PFSK-1 (cell line): Measurements from ENCODE around the gene PHYHD1.
A peak's percentile ranks its signal among the peaks of the same experiment; 100 is the strongest.

Source experiments
- FOXP2 ChIP-seq: optimal IDR thresholded peaks from 2 replicates; pipeline ENCODE3; 2011; ENCODE audit warnings: borderline replicate concordance, control low read depth, inconsistent platforms; ENCODE audit not compliant: insufficient read depth; ENCODE audit errors: extremely low read length, extremely low read depth
- POLR2AphosphoS5 ChIP-seq: IDR thresholded peaks from 2 replicates; pipeline ENCODE4 v1.6.1; 2012; ENCODE audit warnings: low read depth, mild to moderate bottlenecking, control low read depth, low read length, moderate library complexity
- REST ChIP-seq, 2 experiments: IDR thresholded peaks; 2 replicates each; pipeline versions ENCODE4 v1.6.1 to v1.8.0; 2011 to 2012; ENCODE audit warnings: low read depth in 2 of 2, low read length in 2 of 2, control low read depth in 1 of 2, inconsistent platforms in 1 of 2, mild to moderate bottlenecking in 1 of 2, moderate library complexity in 1 of 2; ENCODE audit not compliant: insufficient read depth in 1 of 2
- SIN3A ChIP-seq: IDR thresholded peaks from 2 replicates; pipeline ENCODE4 v1.6.1; 2012; ENCODE audit warnings: mild to moderate bottlenecking, low read length, moderate library complexity, borderline replicate concordance; ENCODE audit not compliant: insufficient read depth
- TAF1 ChIP-seq: IDR thresholded peaks from 2 replicates; pipeline ENCODE4 v1.6.1; 2012; ENCODE audit warnings: low read length, control low read depth, borderline replicate concordance; ENCODE audit not compliant: insufficient read depth

The PHYHD1 gene

GRCh38 chr9:128947277-128947526, 26.4 kb downstream of the PHYHD1 start:
- TF ChIP-seq FOXP2 (no peak), REST (IDR thresholded peaks at IDR 0.05; ENCODE audit: insufficient read depth in 1 of 2, low read depth in 2 of 2, low read length in 2 of 2) (no peak), SIN3A (no peak), POLR2AphosphoS5 (no peak), TAF1 (no peak)

GRCh38 chr9:128947527-128948301, 26.9 kb downstream of the PHYHD1 start, which contains the start of the genes DOLK and NUP188:
TSS of gene DOLK (minus strand) at chr9:128947603. CDS start at chr9:128947303, 300 bp downstream.
TSS of gene NUP188 (plus strand) at chr9:128947699. CDS start at chr9:128947720, 21 bp downstream.
- TF ChIP-seq REST (IDR thresholded peaks at IDR 0.05; ENCODE audit: insufficient read depth in 1 of 2, low read depth in 2 of 2, low read length in 2 of 2) (peak in 1 of 2 experiments; percentile 50; a peak in 1 of 4 replicates), POLR2AphosphoS5 (peak; percentile 88), FOXP2 (peak; percentile 91), TAF1 (peak; percentile 95), SIN3A (0 out of 2 replicates have a peak, but pooled peaks have one; percentile 74)

- TF ChIP-seq POLR2AphosphoS5, result no peak
- no peak for TF ChIP-seq SIN3A
- TF ChIP-seq REST (IDR thresholded peaks at IDR 0.05; ENCODE audit: insufficient read depth in 1 of 2, low read depth in 2 of 2, low read length in 2 of 2), result no peak
- no peak for TF ChIP-seq TAF1
- no peak for TF ChIP-seq FOXP2
Observed at GRCh38 chr9:128969491-128969890, 48.7 kb downstream of the PHYHD1 start.

GRCh38 chr9:128972956-128973355, 52.2 kb downstream of the PHYHD1 start:
- no peak for TF ChIP-seq POLR2AphosphoS5
- no peak for TF ChIP-seq SIN3A
- no peak for TF ChIP-seq TAF1
- no peak for TF ChIP-seq REST (IDR thresholded peaks at IDR 0.05; ENCODE audit: insufficient read depth in 1 of 2, low read depth in 2 of 2, low read length in 2 of 2)
- no peak for TF ChIP-seq FOXP2

GRCh38 chr9:128979111-128979510, 58.3 kb downstream of the PHYHD1 start:
- TF ChIP-seq TAF1, result no peak
- no peak for TF ChIP-seq POLR2AphosphoS5
- TF ChIP-seq REST (IDR thresholded peaks at IDR 0.05; ENCODE audit: insufficient read depth in 1 of 2, low read depth in 2 of 2, low read length in 2 of 2), result no peak
- no peak for TF ChIP-seq FOXP2
- no peak for TF ChIP-seq SIN3A
